ENCODE results near the gene HOXA3.

Gene HOXA3

DNA sequence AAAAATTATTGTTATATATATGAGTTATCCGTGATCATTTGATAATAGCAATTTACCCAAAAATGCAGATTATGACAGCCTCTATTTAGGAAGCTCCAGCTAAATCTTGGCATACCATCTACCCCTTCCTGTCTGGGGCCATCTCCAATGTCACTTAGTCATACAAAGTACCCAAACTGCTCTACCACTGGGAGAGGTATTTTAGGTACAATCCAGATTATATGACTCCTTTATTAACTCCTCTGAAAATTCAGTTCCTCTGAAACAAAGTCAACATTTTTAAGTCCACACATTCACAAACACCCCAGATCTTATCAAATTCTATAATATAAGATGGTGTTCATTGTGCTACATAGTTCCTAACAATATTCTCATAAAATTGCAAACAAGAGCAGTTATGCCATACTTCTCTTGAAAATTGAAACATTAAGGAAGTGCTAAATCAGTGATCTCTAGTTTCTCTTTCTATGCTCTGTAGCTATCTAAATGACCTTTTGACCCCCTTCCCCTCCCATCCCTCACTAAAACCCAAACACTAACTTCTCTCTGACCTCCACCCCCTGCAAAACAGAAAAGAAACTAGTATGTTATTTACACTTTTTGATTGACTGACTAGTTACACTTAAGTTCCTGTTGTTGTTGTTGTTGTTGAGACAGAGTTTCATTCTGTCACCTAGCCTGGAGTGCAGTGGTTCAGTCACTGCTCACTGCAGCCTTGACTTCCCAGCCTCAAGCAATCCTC, 73.0 kb downstream of the HOXA3 start:
- TF ChIP-seq, protein P1, sequence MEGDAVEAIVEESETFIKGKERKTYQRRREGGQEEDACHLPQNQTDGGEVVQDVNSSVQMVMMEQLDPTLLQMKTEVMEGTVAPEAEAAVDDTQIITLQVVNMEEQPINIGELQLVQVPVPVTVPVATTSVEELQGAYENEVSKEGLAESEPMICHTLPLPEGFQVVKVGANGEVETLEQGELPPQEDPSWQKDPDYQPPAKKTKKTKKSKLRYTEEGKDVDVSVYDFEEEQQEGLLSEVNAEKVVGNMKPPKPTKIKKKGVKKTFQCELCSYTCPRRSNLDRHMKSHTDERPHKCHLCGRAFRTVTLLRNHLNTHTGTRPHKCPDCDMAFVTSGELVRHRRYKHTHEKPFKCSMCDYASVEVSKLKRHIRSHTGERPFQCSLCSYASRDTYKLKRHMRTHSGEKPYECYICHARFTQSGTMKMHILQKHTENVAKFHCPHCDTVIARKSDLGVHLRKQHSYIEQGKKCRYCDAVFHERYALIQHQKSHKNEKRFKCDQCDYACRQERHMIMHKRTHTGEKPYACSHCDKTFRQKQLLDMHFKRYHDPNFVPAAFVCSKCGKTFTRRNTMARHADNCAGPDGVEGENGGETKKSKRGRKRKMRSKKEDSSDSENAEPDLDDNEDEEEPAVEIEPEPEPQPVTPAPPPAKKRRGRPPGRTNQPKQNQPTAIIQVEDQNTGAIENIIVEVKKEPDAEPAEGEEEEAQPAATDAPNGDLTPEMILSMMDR (conservative IDR thresholded peaks at IDR 0.05) = no peak
- TF ChIP-seq ZFX (IDR thresholded peaks at IDR 0.05) = no peak
- H3K27ac ChIP-seq = no peak overlapping the region

DNA sequence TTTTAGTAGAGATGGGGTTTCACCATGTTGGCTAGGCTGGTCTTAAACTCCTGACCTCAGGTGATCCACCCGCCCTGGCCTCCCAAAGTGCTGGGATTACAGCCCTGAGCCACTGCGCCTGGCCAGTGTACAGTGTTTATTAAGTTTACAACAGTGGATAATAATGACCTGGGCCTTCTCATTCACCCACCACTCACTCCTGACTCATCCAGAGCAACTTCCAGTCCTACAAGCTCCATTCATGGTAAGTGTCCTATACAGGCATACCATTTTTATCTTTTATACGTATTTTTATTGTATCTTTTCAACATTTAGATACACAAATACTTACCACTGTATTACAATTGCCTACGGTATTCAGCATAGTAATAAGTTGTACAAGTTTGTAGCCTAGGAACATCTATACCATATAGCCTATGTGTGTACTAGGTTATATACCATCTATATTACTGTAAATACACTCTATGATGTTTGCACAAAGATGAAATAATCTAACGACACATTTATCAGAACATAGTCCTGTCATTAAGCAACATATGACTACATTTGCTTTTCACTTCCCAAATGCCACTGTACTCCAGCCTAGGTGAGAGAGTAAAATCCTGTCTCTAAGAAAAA, 73.7 kb downstream of the HOXA3 start:
- H3K27ac ChIP-seq = no peak overlapping the region

DNA sequence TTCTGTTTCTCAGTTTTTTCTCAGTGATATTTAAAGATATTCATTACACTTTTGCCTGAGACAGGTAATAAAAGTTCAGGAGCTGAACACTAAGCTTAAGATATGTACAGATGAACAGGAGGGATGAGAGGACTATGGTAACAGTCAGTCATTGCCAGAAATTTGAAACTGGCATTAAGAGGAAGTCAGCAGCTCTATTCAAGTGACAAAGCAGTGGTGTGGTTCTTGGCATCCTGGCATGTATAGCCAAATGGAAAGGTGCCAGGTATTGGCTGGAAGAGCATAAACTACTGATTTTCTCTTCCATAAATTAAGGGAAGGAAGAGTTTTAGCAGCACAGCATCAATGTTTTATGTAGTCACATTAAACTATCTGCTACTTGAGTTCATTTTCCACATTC, 79.3 kb downstream of the HOXA3 start:
- no peak for TF ChIP-seq ZFX (IDR thresholded peaks at IDR 0.05)
- TF ChIP-seq, protein P1 (conservative IDR thresholded peaks at IDR 0.05) = no peak
- H3K27ac ChIP-seq = no peak overlapping the region

More for the DNA sequence above, 73.7 kb downstream of the HOXA3 start:
- TF ChIP-seq, protein P1 (conservative IDR thresholded peaks at IDR 0.05) = no peak
- TF ChIP-seq ZFX (IDR thresholded peaks at IDR 0.05) = no peak

DNA sequence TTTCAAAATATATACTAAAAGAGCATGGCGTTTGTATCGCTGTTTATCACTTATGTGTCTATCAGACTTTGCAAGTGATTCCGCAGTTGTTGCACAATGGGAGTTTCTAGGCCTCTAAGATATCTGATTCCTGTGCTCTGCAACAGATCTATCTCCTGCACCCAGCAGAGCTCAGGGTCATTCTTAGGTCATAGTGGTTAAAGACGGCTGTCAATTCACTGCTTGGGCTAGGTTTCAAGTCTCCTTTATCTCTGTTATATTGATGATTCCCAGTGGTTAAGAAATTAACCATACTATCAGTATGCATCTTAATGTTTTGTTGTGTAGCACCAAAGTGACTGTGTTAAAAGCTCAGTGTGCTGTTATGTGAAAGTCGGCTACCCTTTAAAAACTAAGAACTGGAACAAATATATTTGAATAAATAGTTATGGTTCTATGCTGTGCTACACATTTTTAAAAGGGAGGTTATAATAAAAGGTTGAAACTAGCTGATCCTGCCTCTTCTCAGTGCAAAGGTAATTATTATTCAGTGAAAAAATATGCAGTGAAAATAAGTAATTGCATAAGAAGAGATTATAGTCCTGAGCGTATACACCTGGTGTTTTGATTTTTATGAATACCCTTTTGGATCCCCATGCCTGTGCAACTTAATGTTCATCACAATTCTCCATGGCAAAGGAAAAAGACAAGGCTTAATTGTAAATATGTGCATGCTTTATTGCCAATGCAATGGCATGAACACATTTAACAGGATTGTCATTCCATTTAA, 80.6 kb downstream of the HOXA3 start:
- no peak overlapping the region for H3K27ac ChIP-seq

DNA sequence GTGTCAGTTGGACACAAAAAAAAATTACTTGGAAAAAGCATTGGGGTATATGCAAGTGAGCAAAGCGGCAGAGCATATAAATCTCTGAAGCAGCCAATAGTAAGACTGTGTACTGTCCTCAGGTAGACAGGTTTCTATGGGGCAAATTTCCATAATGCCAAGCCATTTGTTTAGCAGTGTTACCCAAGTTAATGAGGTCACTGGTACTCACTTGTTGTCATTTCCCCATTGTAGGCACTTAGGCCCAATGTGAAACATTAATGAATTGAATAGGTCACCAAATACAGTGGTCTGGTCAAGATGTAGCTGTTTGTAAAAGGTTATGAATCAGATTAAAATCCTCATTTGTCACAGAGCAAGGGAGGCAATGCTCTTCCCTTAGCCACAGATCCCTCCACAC, 84.1 kb downstream of the HOXA3 start:
- no peak overlapping the region for H3K27ac ChIP-seq
- TF ChIP-seq ZFX (IDR thresholded peaks at IDR 0.05) = no peak
- TF ChIP-seq, protein P1 (conservative IDR thresholded peaks at IDR 0.05) = no peak

More for the DNA sequence above, 80.6 kb downstream of the HOXA3 start:
- no peak for TF ChIP-seq ZFX (IDR thresholded peaks at IDR 0.05)

DNA sequence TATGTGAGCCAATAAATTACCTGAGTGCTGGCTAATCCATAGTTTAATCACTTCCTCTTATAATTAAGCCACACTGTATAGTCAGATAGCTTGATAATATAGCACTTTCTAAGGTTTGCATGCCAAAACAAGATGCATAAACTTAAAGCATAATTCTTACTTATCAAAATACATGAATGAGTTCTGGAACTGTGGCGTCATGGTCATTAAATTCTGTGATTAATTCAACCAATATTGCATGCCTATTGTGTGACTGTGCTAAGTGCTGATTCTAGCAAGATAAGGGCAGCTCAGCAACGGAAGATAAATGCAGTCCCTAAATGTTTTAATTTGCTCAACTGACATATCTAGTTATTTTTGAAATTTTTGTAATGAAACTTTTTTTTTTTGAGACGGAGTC, 86.2 kb downstream of the HOXA3 start:
- TF ChIP-seq ZFX (IDR thresholded peaks at IDR 0.05) = no peak
- TF ChIP-seq, protein P1 (conservative IDR thresholded peaks at IDR 0.05) = no peak
- H3K27ac ChIP-seq = no peak overlapping the region

DNA sequence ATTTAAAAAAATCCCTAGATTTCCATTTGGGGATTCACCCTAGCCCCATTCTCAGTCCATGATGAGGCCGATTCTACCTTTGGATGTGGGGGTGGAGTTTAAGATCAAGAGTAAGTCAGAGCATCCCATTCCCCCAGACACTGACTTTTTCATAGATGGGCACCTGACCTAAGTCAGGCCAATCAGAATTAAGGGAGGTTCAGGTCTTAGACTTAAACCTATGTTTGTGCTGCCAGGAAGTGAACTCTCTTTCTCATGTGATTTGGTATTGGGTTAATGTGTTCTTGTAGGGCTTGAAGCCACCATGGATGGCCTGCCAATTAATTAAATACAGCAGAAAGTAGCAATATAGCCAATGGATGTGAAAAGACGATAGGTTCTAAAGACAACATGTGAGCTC, 86.7 kb downstream of the HOXA3 start:
- TF ChIP-seq ZFX (IDR thresholded peaks at IDR 0.05) = no peak
- TF ChIP-seq, protein P1 (conservative IDR thresholded peaks at IDR 0.05) = no peak
- H3K27ac ChIP-seq = no peak overlapping the region
